Astrocyte (in vitro differentiated cells and primary cell): ENCODE measurements around the gene ATP6V1G2. TPM values are rescaled to one million over a fixed set of nuclear protein-coding genes. Genes with fewer than 3 reads are reported as not detected.
"Not testable (repeated sequence)": the region's sequence is repeated elsewhere in the genome, so short reads cannot be mapped to it uniquely, and the experiment has no call there.

Experiments used
- DNase-seq: peaks from one replicate; pipeline ENCODE4 v3.0.0-alpha.2; 2010; ENCODE audit warnings: low read depth
- FAIRE-seq: peaks from 2 replicates; lab custom pipeline; 2011; peaks lifted over from hg19 to GRCh38; lab: Jason Lieb, UNC
- H2AFZ ChIP-seq: 2 replicates; pipeline ENCODE4 v1.6.0; 2012; ENCODE audit warnings: low read depth, low read length, inconsistent platforms
- H3K27ac ChIP-seq: 2 replicates; pipeline ENCODE4 v1.5.1; 2011; ENCODE audit warnings: low read depth, low read length, inconsistent platforms
- H3K27me3 ChIP-seq: 2 replicates; pipeline ENCODE4 v1.6.0; 2011; ENCODE audit warnings: low read length, inconsistent platforms; ENCODE audit not compliant: insufficient read depth
- H3K36me3 ChIP-seq: 2 replicates; pipeline ENCODE4 v1.5.1; 2011; ENCODE audit warnings: low read length, inconsistent platforms; ENCODE audit not compliant: insufficient read depth
- H3K4me1 ChIP-seq: 2 replicates; pipeline ENCODE4 v1.5.1; 2011; ENCODE audit warnings: low read length, inconsistent platforms; ENCODE audit not compliant: insufficient read depth
- H3K4me2 ChIP-seq: 2 replicates; pipeline ENCODE4 v1.6.0; 2012; ENCODE audit warnings: low read length, inconsistent platforms
- H3K4me3 ChIP-seq: 2 replicates; pipeline ENCODE4 v1.5.1; 2011; ENCODE audit warnings: low read depth, mild to moderate bottlenecking, low read length, inconsistent platforms; ENCODE audit not compliant: insufficient read depth
- H3K79me2 ChIP-seq: 2 replicates; pipeline ENCODE4 v1.6.0; 2012; ENCODE audit warnings: mild to moderate bottlenecking, low read length, inconsistent platforms; ENCODE audit not compliant: insufficient read depth
- H3K9ac ChIP-seq: 2 replicates; pipeline ENCODE4 v1.6.0; 2012; ENCODE audit warnings: mild to moderate bottlenecking, low read length, inconsistent platforms
- H3K9me3 ChIP-seq: 2 replicates; pipeline ENCODE4 v1.5.1; 2012; ENCODE audit warnings: low read depth, mild to moderate bottlenecking, low read length, inconsistent platforms; ENCODE audit not compliant: insufficient read depth
- H4K20me1 ChIP-seq: 2 replicates; pipeline ENCODE4 v1.6.0; 2012; ENCODE audit warnings: low read length, inconsistent platforms; ENCODE audit not compliant: insufficient read depth
- H3K27ac Mint-ChIP-seq: one replicate; pipeline ENCODE4 v1.8.0; 2021; ENCODE audit warnings: mild to moderate bottlenecking, mixed read lengths; ENCODE audit not compliant: unreplicated experiment
- H3K27me3 Mint-ChIP-seq: one replicate; pipeline ENCODE4 v1.8.0; 2021; ENCODE audit warnings: low read depth, mixed read lengths; ENCODE audit not compliant: unreplicated experiment
- H3K36me3 Mint-ChIP-seq: one replicate; pipeline ENCODE4 v1.8.0; 2021; ENCODE audit warnings: low read depth, mixed read lengths; ENCODE audit not compliant: unreplicated experiment
- H3K4me1 Mint-ChIP-seq: one replicate; pipeline ENCODE4 v1.8.0; 2021; ENCODE audit warnings: low read depth, mixed read lengths; ENCODE audit not compliant: unreplicated experiment
- H3K4me3 Mint-ChIP-seq: one replicate; pipeline ENCODE4 v1.8.0; 2021; ENCODE audit warnings: mild to moderate bottlenecking, moderate library complexity, mixed read lengths; ENCODE audit not compliant: unreplicated experiment
- H3K9me3 Mint-ChIP-seq: one replicate; pipeline ENCODE4 v1.8.0; 2021; ENCODE audit warnings: mild to moderate bottlenecking, mixed read lengths; ENCODE audit not compliant: unreplicated experiment
- CTCF ChIP-seq: IDR thresholded peaks from 2 replicates; pipeline ENCODE4 v1.5.1; 2011; ENCODE audit warnings: low read depth, mild to moderate bottlenecking, inconsistent platforms, low read length, moderate library complexity; ENCODE audit not compliant: insufficient read depth
- EZH2 ChIP-seq: IDR thresholded peaks from 2 replicates; pipeline ENCODE4 v1.6.1; 2012; ENCODE audit warnings: mild to moderate bottlenecking, low read length, inconsistent platforms; ENCODE audit not compliant: insufficient read depth
- total RNA-seq: library from RNA; stranded (reverse); gene quantifications from 2 replicates; pipeline ENCODE4 v1.2.1, GENCODE V29; 2021

Gene ATP6V1G2
- total RNA-seq, 1 donor from 2014 or later, result 2.6 TPM

- peaks cover 4% of the 10 kb centered on the region for H3K27me3 ChIP-seq
- no peaks in the 10 kb centered on the region for H3K36me3 ChIP-seq
- no peaks in the 10 kb centered on the region for H3K79me2 ChIP-seq
- no peak for FAIRE-seq
- no peak overlapping the region for H2AFZ ChIP-seq
- H3K27ac ChIP-seq, result no peak overlapping the region
- peaks cover 8% of the 10 kb centered on the region for H3K4me1 ChIP-seq
- H3K9me3 ChIP-seq, result no peaks in the 10 kb centered on the region
- DNase-seq, result no peak
- H3K9ac ChIP-seq, result no peak overlapping the region
- Mint-ChIP-seq H3K4me3 (no peak overlapping the region), H3K27ac (no peak overlapping the region), H3K27me3 (peaks cover 16% of the 10 kb centered on the region), H3K9me3 (no peaks in the 10 kb centered on the region), H3K4me1 (peaks cover 7% of the 10 kb centered on the region), H3K36me3 (no peaks in the 10 kb centered on the region)
- no peak overlapping the region for H3K4me3 ChIP-seq
- no peak overlapping the region for H3K4me2 ChIP-seq
- TF ChIP-seq CTCF (no peak), EZH2 (no peak)
- H4K20me1 ChIP-seq, result peaks cover 5% of the 10 kb centered on the region
These were observed 24.6 kb downstream of the ATP6V1G2 start for GRCh38 chr6:31521835-31522234.

GRCh38 chr6:31513456-31514165 lies 32.8 kb downstream of the ATP6V1G2 start:
- no peak overlapping the region for H2AFZ ChIP-seq
- peaks cover 8% of the 10 kb centered on the region for H3K4me1 ChIP-seq
- peak overlapping the region; percentile 4 for H3K4me3 Mint-ChIP-seq
- no peak for FAIRE-seq
- H3K27me3 Mint-ChIP-seq, result peaks cover 6% of the 10 kb centered on the region
- no peak overlapping the region for H3K27ac ChIP-seq
- peak overlapping the region; percentile 38 for H3K4me2 ChIP-seq
- H4K20me1 ChIP-seq, result no peaks in the 10 kb centered on the region
- H3K9me3 Mint-ChIP-seq, result peaks cover 3% of the 10 kb centered on the region
- peaks cover 3% of the 10 kb centered on the region for H3K36me3 Mint-ChIP-seq
- no peak overlapping the region for H3K9ac ChIP-seq
- peaks cover 12% of the 10 kb centered on the region for H3K4me1 Mint-ChIP-seq
- H3K4me3 ChIP-seq, result no peak overlapping the region
- DNase-seq, result no peak
- H3K79me2 ChIP-seq, result no peaks in the 10 kb centered on the region
- H3K9me3 ChIP-seq, result no peaks in the 10 kb centered on the region
- peaks cover 4% of the 10 kb centered on the region for H3K27me3 ChIP-seq
- H3K36me3 ChIP-seq, result peaks cover 10% of the 10 kb centered on the region
- H3K27ac Mint-ChIP-seq, result no peak overlapping the region
- TF ChIP-seq CTCF (no peak), EZH2 (no peak)

GRCh38 chr6:31510007-31510406 lies 36.4 kb downstream of the ATP6V1G2 start:
- Mint-ChIP-seq H3K4me1 (peaks cover 12% of the 10 kb centered on the region), H3K36me3 (peaks cover 6% of the 10 kb centered on the region), H3K27ac (no peak overlapping the region), H3K4me3 (no peak overlapping the region), H3K9me3 (peaks cover 3% of the 10 kb centered on the region), H3K27me3 (peaks cover 13% of the 10 kb centered on the region)
- peaks cover 5% of the 10 kb centered on the region for H4K20me1 ChIP-seq
- H3K4me3 ChIP-seq, result no peak overlapping the region
- H3K9me3 ChIP-seq, result no peaks in the 10 kb centered on the region
- no peak overlapping the region for H3K4me2 ChIP-seq
- DNase-seq, result no peak
- H3K27ac ChIP-seq, result no peak overlapping the region
- peaks cover 8% of the 10 kb centered on the region for H3K4me1 ChIP-seq
- no peak overlapping the region for H2AFZ ChIP-seq
- H3K27me3 ChIP-seq, result no peaks in the 10 kb centered on the region
- H3K79me2 ChIP-seq, result peaks cover 3% of the 10 kb centered on the region
- TF ChIP-seq EZH2 (no peak), CTCF (no peak)
- H3K9ac ChIP-seq, result no peak overlapping the region
- no peak for FAIRE-seq
- H3K36me3 ChIP-seq, result peaks cover 10% of the 10 kb centered on the region

- not testable (repeated sequence) for H3K36me3 ChIP-seq, DNase-seq, H3K27me3 ChIP-seq, H3K9me3 Mint-ChIP-seq, H3K79me2 ChIP-seq, H4K20me1 ChIP-seq, H3K4me3 ChIP-seq, H3K4me2 ChIP-seq, H3K36me3 Mint-ChIP-seq, H3K27ac ChIP-seq, H3K9me3 ChIP-seq, H2AFZ ChIP-seq, FAIRE-seq, H3K9ac ChIP-seq, H3K27ac Mint-ChIP-seq, H3K4me1 ChIP-seq
- peak overlapping the region; percentile 54 for H3K4me3 Mint-ChIP-seq
- H3K4me1 Mint-ChIP-seq, result peaks cover 11% of the 10 kb centered on the region
- peaks cover 13% of the 10 kb centered on the region for H3K27me3 Mint-ChIP-seq
These were observed 37.4 kb downstream of the ATP6V1G2 start for GRCh38 chr6:31509036-31509435.
